ENCODE measurements around the gene C5orf22. TPM values are rescaled to one million over a fixed set of nuclear protein-coding genes. Genes with fewer than 3 reads are reported as not detected.

The C5orf22 gene
- total and polyA plus RNA-seq, 8 donors: 21.3 to 30.9 (median 27.4) TPM

DNA sequence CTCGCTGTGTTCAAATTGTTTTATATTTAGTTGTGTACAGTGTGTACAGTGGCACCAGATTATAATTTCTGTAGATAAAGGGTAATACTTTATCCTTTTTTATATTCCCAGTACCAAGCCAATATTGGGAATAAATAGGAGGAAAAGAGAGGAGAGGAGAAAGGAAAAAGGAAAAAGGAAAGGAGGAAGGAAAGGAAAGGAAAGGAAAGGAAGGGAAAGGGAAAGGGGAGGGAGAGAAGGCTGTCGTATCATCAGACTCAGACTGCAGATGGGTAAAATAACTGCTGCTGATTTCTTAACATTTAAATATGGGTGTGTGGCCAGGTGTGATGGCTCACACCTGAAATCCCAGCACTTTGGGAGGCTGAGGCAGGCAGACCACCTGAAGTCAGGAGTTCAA, 51.0 kb downstream of the C5orf22 start:
- intact Hi-C loops (cut with DNase I): loop anchor here in 1 of 2 donors (5.0 kb wide), 1 partner anchor 224 kb away; no protein-coding TSS in a partner anchor
- ATAC-seq (no peak), DNase-seq (no peak)
- H3K36me3 ChIP-seq: no peaks in the 10 kb centered on the region
- H3K27ac ChIP-seq: no peak overlapping the region
- H3K4me3 ChIP-seq: no peak overlapping the region
- no peaks in the 10 kb centered on the region for H3K4me1 ChIP-seq
- H3K9me3 ChIP-seq: no peaks in the 10 kb centered on the region
- TF ChIP-seq, protein P1, sequence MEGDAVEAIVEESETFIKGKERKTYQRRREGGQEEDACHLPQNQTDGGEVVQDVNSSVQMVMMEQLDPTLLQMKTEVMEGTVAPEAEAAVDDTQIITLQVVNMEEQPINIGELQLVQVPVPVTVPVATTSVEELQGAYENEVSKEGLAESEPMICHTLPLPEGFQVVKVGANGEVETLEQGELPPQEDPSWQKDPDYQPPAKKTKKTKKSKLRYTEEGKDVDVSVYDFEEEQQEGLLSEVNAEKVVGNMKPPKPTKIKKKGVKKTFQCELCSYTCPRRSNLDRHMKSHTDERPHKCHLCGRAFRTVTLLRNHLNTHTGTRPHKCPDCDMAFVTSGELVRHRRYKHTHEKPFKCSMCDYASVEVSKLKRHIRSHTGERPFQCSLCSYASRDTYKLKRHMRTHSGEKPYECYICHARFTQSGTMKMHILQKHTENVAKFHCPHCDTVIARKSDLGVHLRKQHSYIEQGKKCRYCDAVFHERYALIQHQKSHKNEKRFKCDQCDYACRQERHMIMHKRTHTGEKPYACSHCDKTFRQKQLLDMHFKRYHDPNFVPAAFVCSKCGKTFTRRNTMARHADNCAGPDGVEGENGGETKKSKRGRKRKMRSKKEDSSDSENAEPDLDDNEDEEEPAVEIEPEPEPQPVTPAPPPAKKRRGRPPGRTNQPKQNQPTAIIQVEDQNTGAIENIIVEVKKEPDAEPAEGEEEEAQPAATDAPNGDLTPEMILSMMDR (IDR thresholded peaks at IDR 0.05): no peak
- no peaks in the 10 kb centered on the region for H3K27me3 ChIP-seq

DNA sequence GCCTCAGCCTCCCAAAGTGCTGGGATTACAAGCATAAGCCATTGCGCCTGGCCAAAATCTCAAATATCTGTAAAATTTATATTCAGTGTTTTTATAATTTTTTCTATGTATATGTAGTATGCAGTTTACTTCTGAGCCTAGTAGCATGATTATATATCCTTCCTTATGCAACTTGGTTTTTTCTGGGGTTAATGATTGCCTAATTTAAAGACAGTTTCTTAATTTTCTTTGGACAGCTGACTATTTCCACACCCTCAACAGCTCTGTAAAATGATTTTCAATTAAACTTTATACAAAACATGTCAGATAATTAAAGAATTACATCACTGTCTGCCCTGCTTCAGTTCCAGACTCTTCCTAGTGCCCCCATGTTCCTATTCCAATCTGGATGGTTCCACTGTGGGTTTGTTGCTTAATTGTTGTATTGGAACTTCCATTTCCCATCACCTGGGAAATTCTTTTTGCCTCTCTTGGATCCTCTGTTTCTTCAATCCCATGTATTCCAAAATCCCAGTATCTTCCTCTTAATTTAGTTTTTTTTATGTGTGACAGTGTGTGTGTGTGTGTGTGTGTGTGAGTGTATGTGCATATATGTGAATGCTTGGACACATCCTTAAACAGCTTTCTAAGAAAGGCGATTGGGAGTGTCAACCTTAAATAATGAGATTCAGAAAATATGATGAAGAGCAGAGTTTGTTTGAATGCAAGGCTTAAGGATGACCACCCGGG, 53.2 kb downstream of the C5orf22 start:
- H3K36me3 ChIP-seq: no peaks in the 10 kb centered on the region

DNA sequence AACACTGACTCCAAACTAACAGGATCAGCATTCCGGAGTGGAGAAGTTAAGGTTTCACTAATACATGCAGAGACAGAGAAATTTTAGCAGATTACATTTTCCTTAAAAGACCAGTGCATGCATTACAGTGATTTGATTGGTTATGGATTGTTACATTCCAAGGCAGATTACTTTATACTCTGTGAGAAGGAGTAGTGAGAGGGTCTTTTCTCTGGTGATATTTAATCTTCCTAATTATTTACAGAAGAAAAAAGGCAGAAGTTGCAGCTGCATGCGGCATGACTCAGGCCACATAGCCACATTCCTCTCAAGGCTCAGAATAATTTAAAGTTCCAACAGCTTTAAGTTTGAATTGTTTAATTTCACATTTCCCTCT, 53.8 kb downstream of the C5orf22 start:
- H3K36me3 ChIP-seq: no peaks in the 10 kb centered on the region
- H3K27me3 ChIP-seq: no peaks in the 10 kb centered on the region
- TF ChIP-seq, protein P1 (IDR thresholded peaks at IDR 0.05): no peak
- H3K27ac ChIP-seq: no peak overlapping the region
- intact Hi-C loops (cut with DNase I): no loop called here
- no peak for ATAC-seq
- H3K9me3 ChIP-seq: no peaks in the 10 kb centered on the region
- no peak overlapping the region for H3K4me3 ChIP-seq
- no peak for DNase-seq
- H3K4me1 ChIP-seq: no peaks in the 10 kb centered on the region

More for the DNA sequence above, 53.2 kb downstream of the C5orf22 start:
- intact Hi-C loops (cut with DNase I): no loop called here
- TF ChIP-seq, protein P1 (IDR thresholded peaks at IDR 0.05): no peak
- H3K9me3 ChIP-seq: no peaks in the 10 kb centered on the region
- H3K27ac ChIP-seq: no peak overlapping the region
- no peaks in the 10 kb centered on the region for H3K4me1 ChIP-seq
- H3K27me3 ChIP-seq: no peaks in the 10 kb centered on the region
- ATAC-seq (no peak), DNase-seq (no peak)
- H3K4me3 ChIP-seq: no peak overlapping the region

DNA sequence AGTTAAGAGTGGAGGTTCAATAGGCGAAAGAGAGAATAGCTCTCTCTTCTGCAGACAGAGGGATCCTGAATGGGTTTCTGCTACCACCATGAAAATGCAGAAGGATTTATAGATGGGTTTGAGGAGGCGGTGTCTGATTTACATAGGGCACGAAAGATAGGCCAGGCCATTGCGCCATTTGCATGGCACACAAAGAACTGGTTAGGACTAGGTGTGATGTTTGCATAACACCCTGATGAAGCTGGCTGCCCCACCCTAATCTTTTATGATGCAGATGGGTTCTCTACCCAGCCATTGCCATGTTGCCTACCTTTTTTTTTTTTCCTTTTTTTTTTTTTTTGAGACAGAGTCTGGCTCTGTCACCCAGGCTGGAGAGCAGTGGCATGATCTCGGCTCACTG, 55.4 kb downstream of the C5orf22 start:
- no peaks in the 10 kb centered on the region for H3K9me3 ChIP-seq
- H3K27me3 ChIP-seq: no peaks in the 10 kb centered on the region
- ATAC-seq (no peak), DNase-seq (no peak)
- H3K4me3 ChIP-seq: no peak overlapping the region
- TF ChIP-seq, protein P1 (IDR thresholded peaks at IDR 0.05): no peak
- intact Hi-C loops (cut with DNase I): no loop called here
- no peaks in the 10 kb centered on the region for H3K36me3 ChIP-seq
- no peak overlapping the region for H3K27ac ChIP-seq
- H3K4me1 ChIP-seq: no peaks in the 10 kb centered on the region

DNA sequence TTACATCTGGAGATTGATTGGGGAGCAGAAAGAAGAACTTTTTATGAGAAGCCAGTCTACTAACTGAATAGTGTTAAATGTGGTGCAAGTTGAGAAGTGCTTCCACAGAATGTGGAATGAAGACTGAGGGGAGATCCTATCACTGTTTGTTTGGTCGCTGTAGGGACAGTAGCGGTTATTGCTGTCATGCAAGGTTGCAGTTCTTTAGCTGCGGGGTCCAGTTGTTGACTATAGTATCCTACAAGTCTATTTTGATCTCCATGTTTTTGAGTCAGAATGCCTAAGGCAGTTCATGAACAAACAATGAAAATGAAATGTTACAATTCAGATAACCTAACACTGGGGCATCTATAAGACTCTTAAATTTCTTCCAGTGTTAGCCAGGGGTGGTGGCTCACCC, 61.6 kb downstream of the C5orf22 start:
- no peak overlapping the region for H3K4me3 ChIP-seq
- H3K9me3 ChIP-seq: no peaks in the 10 kb centered on the region
- TF ChIP-seq, protein P1 (IDR thresholded peaks at IDR 0.05): no peak
- no peak overlapping the region for H3K27ac ChIP-seq
- no peaks in the 10 kb centered on the region for H3K27me3 ChIP-seq
- DNase-seq (no peak), ATAC-seq (no peak)
- intact Hi-C loops (cut with DNase I): no loop called here
- no peaks in the 10 kb centered on the region for H3K36me3 ChIP-seq
- H3K4me1 ChIP-seq: no peaks in the 10 kb centered on the region
